ENCODE measurements around the gene ACER2.
"Not testable (repeated sequence)": the region's sequence is repeated elsewhere in the genome, so short reads cannot be mapped to it uniquely, and the experiment has no call there.

Gene ACER2

GRCh38 chr9:19405771-19406170 lies 3.0 kb upstream of the ACER2 start:
- in situ Hi-C loops (cut with HindIII; ENCODE audit: low sequenced_read_pairs): no loop called here

GRCh38 chr9:19408316-19408692 lies 505 bp upstream of the ACER2 start:
- in situ Hi-C loops (cut with HindIII; ENCODE audit: low sequenced_read_pairs): no loop called here

- in situ Hi-C loops (cut with HindIII; ENCODE audit: low sequenced_read_pairs): no loop called here
Observed at GRCh38 chr9:19409401-19410194, 789 bp downstream of the ACER2 start.

GRCh38 chr9:19410195-19410503 lies 1.3 kb downstream of the ACER2 start:
- in situ Hi-C loops (cut with HindIII; ENCODE audit: low sequenced_read_pairs): no loop called here

GRCh38 chr9:19410594-19410993 lies 1.8 kb downstream of the ACER2 start:
- in situ Hi-C loops (cut with HindIII; ENCODE audit: low sequenced_read_pairs): no loop called here

GRCh38 chr9:19411316-19411715 lies 2.5 kb downstream of the ACER2 start:
- in situ Hi-C loops (cut with HindIII; ENCODE audit: low sequenced_read_pairs): no loop called here

GRCh38 chr9:19413456-19413855 lies 4.6 kb downstream of the ACER2 start:
- in situ Hi-C loops (cut with HindIII; ENCODE audit: low sequenced_read_pairs): not testable (repeated sequence)

GRCh38 chr9:19416143-19416542 lies 7.3 kb downstream of the ACER2 start:
- in situ Hi-C loops (cut with HindIII; ENCODE audit: low sequenced_read_pairs): no loop called here

- in situ Hi-C loops (cut with HindIII; ENCODE audit: low sequenced_read_pairs): loop anchor here (5.0 kb wide), 1 partner anchor 44 kb away; no protein-coding TSS in a partner anchor
Observed at GRCh38 chr9:19420877-19421276, 12.1 kb downstream of the ACER2 start.

GRCh38 chr9:19423163-19423562 lies 14.4 kb downstream of the ACER2 start:
- in situ Hi-C loops (cut with HindIII; ENCODE audit: low sequenced_read_pairs): loop anchor here (5.0 kb wide), 1 partner anchor 46 kb away; no protein-coding TSS in a partner anchor

GRCh38 chr9:19424176-19424779 lies 15.5 kb downstream of the ACER2 start:
- in situ Hi-C loops (cut with HindIII; ENCODE audit: low sequenced_read_pairs): loop anchor here (5.0 kb wide), 1 partner anchor 47 kb away; no protein-coding TSS in a partner anchor

GRCh38 chr9:19429595-19429994 lies 20.8 kb downstream of the ACER2 start:
- in situ Hi-C loops (cut with HindIII; ENCODE audit: low sequenced_read_pairs): no loop called here

GRCh38 chr9:19430201-19430760 lies 21.5 kb downstream of the ACER2 start:
- in situ Hi-C loops (cut with HindIII; ENCODE audit: low sequenced_read_pairs): no loop called here

GRCh38 chr9:19431361-19432171 lies 22.8 kb downstream of the ACER2 start:
- in situ Hi-C loops (cut with HindIII; ENCODE audit: low sequenced_read_pairs): no loop called here

GRCh38 chr9:19432473-19432872 lies 23.7 kb downstream of the ACER2 start:
- in situ Hi-C loops (cut with HindIII; ENCODE audit: low sequenced_read_pairs): no loop called here

- in situ Hi-C loops (cut with HindIII; ENCODE audit: low sequenced_read_pairs): not testable (repeated sequence)
Observed at GRCh38 chr9:19433729-19434128, 24.9 kb downstream of the ACER2 start.

- in situ Hi-C loops (cut with HindIII; ENCODE audit: low sequenced_read_pairs): no loop called here
Observed at GRCh38 chr9:19440376-19440775, 31.6 kb downstream of the ACER2 start.

- in situ Hi-C loops (cut with HindIII; ENCODE audit: low sequenced_read_pairs): no loop called here
Observed at GRCh38 chr9:19440823-19441580, 32.2 kb downstream of the ACER2 start.

- in situ Hi-C loops (cut with HindIII; ENCODE audit: low sequenced_read_pairs): no loop called here
Observed at GRCh38 chr9:19441730-19442129, 32.9 kb downstream of the ACER2 start.

- in situ Hi-C loops (cut with HindIII; ENCODE audit: low sequenced_read_pairs): no loop called here
Observed at GRCh38 chr9:19442240-19442639, 33.4 kb downstream of the ACER2 start.

GRCh38 chr9:19445452-19445851 lies 36.6 kb downstream of the ACER2 start:
- in situ Hi-C loops (cut with HindIII; ENCODE audit: low sequenced_read_pairs): no loop called here

Data from endothelial cell of hepatic sinusoid (primary cell).